H1 (cell line): ENCODE results near the gene CBLN3. TPM values are rescaled to one million over a fixed set of nuclear protein-coding genes. Genes with fewer than 3 reads are reported as not detected.

Source experiments
- CTCF ChIA-PET: fragments of 300-600 bp; sonication (Branson Sonifier 250); formaldehyde crosslinking; loops from one replicate; lab custom pipeline; 2021; ENCODE audit not compliant: partially characterized antibody; lab: Charles Lee
- POLR2A ChIA-PET: fragments of 300-600 bp; sonication (Branson Sonifier 250); formaldehyde crosslinking; loops from one replicate; lab custom pipeline; 2021; ENCODE audit warnings: inconsistent platforms; ENCODE audit not compliant: partially characterized antibody; lab: Charles Lee
- DNase-seq, 2 experiments: peaks; one replicate each; pipeline versions ENCODE4 v3.0.0 to v3.0.0-alpha.2; 2010 to 2022; ENCODE audit warnings: low spot score in 2 of 2, low read depth in 1 of 2, mixed read lengths in 1 of 2
- FAIRE-seq: peaks from 2 replicates; lab custom pipeline; 2011; peaks lifted over from hg19 to GRCh38; lab: Jason Lieb, UNC
- H2AFZ ChIP-seq: 2 replicates; pipeline ENCODE4 v1.8.1; 2012; ENCODE audit warnings: low read length, inconsistent platforms
- H2AK5ac ChIP-seq: 2 replicates; pipeline ENCODE4 v1.6.1; 2013; ENCODE audit warnings: low read depth, low read length
- H2BK120ac ChIP-seq: replicated peaks from 2 replicates; pipeline ENCODE3; 2013; ENCODE audit warnings: low read depth, low read length, inconsistent platforms
- H2BK12ac ChIP-seq: 2 replicates; pipeline ENCODE4 v1.6.1; 2013; ENCODE audit warnings: low read depth, low read length
- H2BK15ac ChIP-seq: 2 replicates; pipeline ENCODE4 v1.6.1; 2013; ENCODE audit warnings: low read length
- H2BK20ac ChIP-seq: 2 replicates; pipeline ENCODE4 v1.6.1; 2013; ENCODE audit warnings: low read length
- H2BK5ac ChIP-seq: 2 replicates; pipeline ENCODE4 v1.6.1; 2013; ENCODE audit warnings: low read depth, low read length
- H3K14ac ChIP-seq: 2 replicates; pipeline ENCODE4 v1.6.1; 2013; ENCODE audit warnings: inconsistent platforms; ENCODE audit not compliant: insufficient read length
- H3K18ac ChIP-seq: 2 replicates; pipeline ENCODE4 v1.6.1; 2013; ENCODE audit warnings: low read length; ENCODE audit errors: extremely low read depth
- H3K23ac ChIP-seq: 2 replicates; pipeline ENCODE4 v1.6.1; 2013; ENCODE audit warnings: inconsistent platforms; ENCODE audit not compliant: insufficient read length
- H3K23me2 ChIP-seq: 2 replicates; pipeline ENCODE4 v1.6.1; 2013; ENCODE audit warnings: low read depth, low read length
- H3K27ac ChIP-seq: 2 replicates; pipeline ENCODE4 v1.6.1; 2011; ENCODE audit warnings: low read depth, low read length, inconsistent platforms
- H3K27me3 ChIP-seq, 4 experiments: replicated peaks in 1 of 4; 1 replicate in 1 of 4; 2 replicates in 3 of 4; pipeline versions ENCODE4 v1.6.1 to v1.8.1; 2011 to 2013; ENCODE audit warnings: low read length in 3 of 4, mild to moderate bottlenecking in 3 of 4, inconsistent platforms in 2 of 4, mixed read lengths in 2 of 4, moderate library complexity in 1 of 4; ENCODE audit not compliant: control insufficient read depth in 3 of 4, insufficient read depth in 3 of 4; ENCODE audit errors: extremely low read depth in 1 of 4
- H3K36me3 ChIP-seq, 4 experiments: 2 replicates each; pipeline versions ENCODE4 v1.6.1 to v1.8.1; 2011 to 2013; ENCODE audit warnings: mild to moderate bottlenecking in 4 of 4, low read length in 3 of 4, moderate library complexity in 2 of 4, control low read depth in 1 of 4, inconsistent platforms in 1 of 4; ENCODE audit not compliant: insufficient read depth in 4 of 4, control insufficient read depth in 2 of 4
- H3K4ac ChIP-seq: replicated peaks from 2 replicates; pipeline ENCODE3; 2013; ENCODE audit warnings: low read length, low read depth, mixed read lengths, inconsistent platforms; ENCODE audit not compliant: insufficient read length
- H3K4me1 ChIP-seq, 4 experiments: replicated peaks in 1 of 4; 1 replicate in 1 of 4; 2 replicates in 3 of 4; pipeline versions ENCODE4 v1.6.1 to v1.8.1; 2011 to 2013; ENCODE audit warnings: low read length in 3 of 4, inconsistent platforms in 2 of 4, mixed read lengths in 1 of 4; ENCODE audit not compliant: insufficient read depth in 4 of 4, control insufficient read depth in 3 of 4
- H3K4me2 ChIP-seq, 2 experiments: 2 replicates each; pipeline versions ENCODE4 v1.6.1 to v1.8.1; 2011 to 2013; ENCODE audit warnings: low read depth in 2 of 2, low read length in 2 of 2, control low read depth in 1 of 2, inconsistent platforms in 1 of 2, mild to moderate bottlenecking in 1 of 2; ENCODE audit not compliant: insufficient read depth in 1 of 2
- H3K4me3 ChIP-seq, 4 experiments: fragments of 200-600, 300-600 bp in 1 of 4; sonication (generic), shearing (Covaris generic), sonication (Bioruptor Twin) in 1 of 4; 2 replicates each; pipeline versions ENCODE4 v1.5.1 to v1.8.1; 2011 to 2016; ENCODE audit warnings: low read length in 4 of 4, low read depth in 3 of 4, control low read depth in 2 of 4, inconsistent platforms in 2 of 4, mild to moderate bottlenecking in 2 of 4, mixed read lengths in 1 of 4, moderate library complexity in 1 of 4; ENCODE audit not compliant: insufficient read depth in 2 of 4; ENCODE audit errors: extremely low read depth in 1 of 4
- H3K56ac ChIP-seq: replicated peaks from 2 replicates; pipeline ENCODE3; 2013; ENCODE audit warnings: low read depth, mild to moderate bottlenecking, mixed read lengths, low read length, inconsistent platforms; ENCODE audit not compliant: insufficient read length
- H3K79me1 ChIP-seq: 2 replicates; pipeline ENCODE4 v1.6.1; 2013; ENCODE audit warnings: low read depth, low read length, control low read depth
- H3K79me2 ChIP-seq, 2 experiments: 2 replicates each; pipeline versions ENCODE4 v1.6.1 to v1.8.1; 2012 to 2013; ENCODE audit warnings: low read length in 2 of 2, mild to moderate bottlenecking in 2 of 2, inconsistent platforms in 1 of 2; ENCODE audit not compliant: insufficient read depth in 2 of 2, control insufficient read depth in 1 of 2
- H3K9ac ChIP-seq, 4 experiments: replicated peaks in 1 of 4; 1 replicate in 1 of 4; 2 replicates in 3 of 4; pipeline versions ENCODE4 v1.6.1 to v1.8.1; 2011 to 2013; ENCODE audit warnings: low read depth in 3 of 4, low read length in 3 of 4, control low read depth in 2 of 4, mild to moderate bottlenecking in 2 of 4, moderate library complexity in 2 of 4, inconsistent platforms in 1 of 4; ENCODE audit errors: extremely low read depth in 1 of 4
- H3K9me3 ChIP-seq, 2 experiments: 2 replicates each; pipeline versions ENCODE4 v1.6.1 to v1.8.1; 2012 to 2013; ENCODE audit warnings: mild to moderate bottlenecking in 2 of 2, moderate library complexity in 2 of 2, control low read depth in 1 of 2, inconsistent platforms in 1 of 2, low read depth in 1 of 2, low read length in 1 of 2, mixed read lengths in 1 of 2; ENCODE audit not compliant: insufficient read depth in 2 of 2
- H4K20me1 ChIP-seq, 2 experiments: replicated peaks in 1 of 2; 2 replicates each; pipeline versions ENCODE3 to v1.8.1; 2011 to 2013; ENCODE audit warnings: inconsistent platforms in 2 of 2, low read length in 2 of 2, mild to moderate bottlenecking in 1 of 2; ENCODE audit not compliant: insufficient read depth in 2 of 2, control insufficient read depth in 1 of 2
- H4K5ac ChIP-seq: 2 replicates; pipeline ENCODE4 v1.6.1; 2013; ENCODE audit warnings: low read length, low read depth, mixed read lengths, inconsistent platforms; ENCODE audit not compliant: insufficient read length
- H4K8ac ChIP-seq: 2 replicates; pipeline ENCODE4 v1.8.0; 2013; ENCODE audit warnings: mild to moderate bottlenecking, moderate library complexity, low read length, inconsistent platforms; ENCODE audit not compliant: insufficient read depth; ENCODE audit errors: extremely low read depth
- H4K91ac ChIP-seq: replicated peaks from 2 replicates; pipeline ENCODE3; 2013; ENCODE audit warnings: low read length, mixed read lengths, inconsistent platforms; ENCODE audit not compliant: insufficient read length
- EZH2 ChIP-seq: fragments of 200-600 bp; sonication (generic); IDR thresholded peaks from 2 replicates; pipeline ENCODE4 v1.7.1; 2012; ENCODE audit warnings: low read depth, mild to moderate bottlenecking, moderate library complexity, low read length, inconsistent platforms; ENCODE audit not compliant: severe bottlenecking
- JUN ChIP-seq: IDR thresholded peaks from 2 replicates; pipeline ENCODE4 v1.6.1; 2011; ENCODE audit warnings: low read depth, mild to moderate bottlenecking, improper control_type of control experiment, low read length
- WGBS, 2 experiments: shearing (Covaris generic) in 1 of 2; methylation state at CpG; one replicate each; pipeline versions ENCODE4 v1.1.6 to v1.1.7; 2013 to 2015; ENCODE audit warnings: low lambda C conversion rate in 2 of 2, mixed read lengths in 2 of 2, inconsistent platforms in 1 of 2, low coverage in 1 of 2, missing lambda C conversion rate in 1 of 2; ENCODE audit not compliant: insufficient replicate concordance in 2 of 2, insufficient coverage in 1 of 2, insufficient read length in 1 of 2; ENCODE audit errors: extremely low coverage in 1 of 2, missing lambda C conversion rate in 1 of 2; 5-methylcytosine and 5-hydroxymethylcytosine counted together
- polyA plus RNA-seq, 7 experiments: library from polyadenylated mRNA; depleted of rRNA in 3 of 7; stranded (reverse) in 5 of 7; unstranded in 2 of 7; fragments of >200 nt in 5 of 7; fragments of 200-250 nt in 2 of 7; gene quantifications; 1 replicate in 5 of 7; 2 replicates in 1 of 7; 4 replicates in 1 of 7; pipeline versions ENCODE4 v1.2.1 to v1.2.3, GENCODE V29; 2011 to 2013; ENCODE audit warnings: missing spikeins in 2 of 7, mixed read lengths in 2 of 7
- total RNA-seq: library from RNA; stranded (reverse); fragmentation: NEBNext Ultra II Directional; extraction: Animal tissue kit (Norgen Biotek cat#: 25700); gene quantifications from 2 replicates; pipeline ENCODE4 v1.2.1, GENCODE V29; 2021

The CBLN3 gene
- total and polyA plus RNA-seq, 2 of the 8 experiments (the other 6 are each of a cell fraction or from before 2014, with no cell fraction given) = 0.54 to 1.00 TPM

DNA sequence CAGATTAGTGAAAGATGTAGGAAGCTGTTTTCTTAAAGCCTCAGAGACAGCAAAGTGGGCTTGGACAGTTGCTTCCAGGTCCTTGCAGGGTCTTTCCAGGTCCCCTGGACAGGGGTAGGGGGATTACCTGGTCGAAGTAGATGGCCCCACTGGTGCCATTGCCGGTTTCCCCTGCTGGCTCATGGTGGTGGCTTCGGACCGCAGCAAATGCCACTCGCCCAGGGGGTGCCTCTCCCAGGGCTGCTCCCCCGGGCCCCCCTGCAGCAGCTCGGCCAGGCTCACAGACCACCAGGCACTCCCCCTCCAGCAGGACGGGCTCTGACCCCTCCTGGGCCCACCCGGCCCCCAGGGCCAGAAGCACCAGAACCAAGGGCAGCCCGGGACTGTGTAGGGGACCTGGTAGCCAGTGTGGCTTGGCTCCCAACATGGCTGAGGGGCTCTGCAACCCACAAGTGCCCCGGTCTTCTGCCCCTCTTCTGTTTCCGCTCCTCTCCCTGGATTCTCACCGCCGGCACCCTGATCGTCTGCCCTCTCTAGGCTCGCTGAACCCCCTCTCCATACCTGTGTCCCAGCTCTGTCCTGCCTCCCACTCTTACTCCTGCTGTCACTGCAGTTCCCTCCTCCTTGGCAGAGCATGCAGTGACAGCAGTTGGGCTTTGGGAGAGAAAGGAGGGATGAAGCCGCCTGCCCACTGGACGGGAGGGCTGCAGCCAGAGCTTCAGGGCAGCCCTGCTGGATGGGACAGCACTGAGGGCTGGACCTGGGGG, 657 bp downstream of the CBLN3 start:
- POLR2A ChIA-PET = interaction anchor here (1.1 to 5.4 kb wide), 10 partner anchors 9 to 95 kb away, joined by 4 to 46 read pairs (median 16); partner anchors contain the start of genes ADCY4, NYNRIN and SDR39U1
- Histone ChIP-seq H2AFZ (no peak overlapping the region), H3K27ac (no peak overlapping the region)

More for the DNA sequence above, 657 bp downstream of the CBLN3 start:
- Histone ChIP-seq H3K79me1 (no peaks in the 10 kb centered on the region), H2BK120ac (no peak overlapping the region), H3K23me2 (peaks cover 5% of the 10 kb centered on the region; the same call in 1 of the 2 replicates)
- CTCF ChIA-PET = interaction anchor here (0.6 to 21.3 kb wide), 9 partner anchors 8 to 396 kb away, joined by 3 to 664 read pairs (median 35); partner anchors contain the start of genes ADCY4, NFATC4 and RIPK3
- TF ChIP-seq EZH2 (peak; percentile 44), JUN (no peak)
- TF ChIP-seq, all 59 proteins: peak for 1
- Histone ChIP-seq H3K4me2 (peak overlapping the region; percentile 85 to 89), H3K23ac (no peak overlapping the region), H2BK20ac (no peak overlapping the region), H3K9ac (no peak overlapping the region), H2BK15ac (peak overlapping the region; percentile 75; the same call in 1 of the 2 replicates), H3K14ac (no peak overlapping the region), H2BK5ac (no peak overlapping the region), H3K4me1 (peaks cover 6 to 21% (median 15%) of the 10 kb centered on the region in 4 experiments), H2BK12ac (no peak overlapping the region; the same call in 1 of the 2 replicates), H3K27me3 (peaks cover 0 to 17% (median 1%) of the 10 kb centered on the region in 4 experiments; a peak in 3 of 7 replicates), H4K91ac (no peak overlapping the region), H4K5ac (no peak overlapping the region), H3K79me2 (no peaks in the 10 kb centered on the region), H3K56ac (no peak overlapping the region), H3K9me3 (no peaks in the 10 kb centered on the region), H4K20me1 (peaks cover 0 to 3% of the 10 kb centered on the region in 2 experiments), H4K8ac (peak overlapping the region; percentile 36), H3K4me3 (peak overlapping the region in 2 of 4 experiments; percentile 75 to 76; a peak in 4 of 8 replicates), H2AK5ac (no peak overlapping the region), H3K36me3 (0 out of 8 replicates have a peak, but pooled peaks cover 0 to 4% (median 0%) of the 10 kb centered on the region in 4 experiments), H3K18ac (peak overlapping the region; percentile 62; the same call in 1 of the 2 replicates), H3K4ac (no peak overlapping the region)
- no peak for DNase-seq
- WGBS, 2 experiments = 87% methylated on average over 13 of the region's 18 CpGs; no CpG with 5 or more reads in 1 of the 2 experiments
- no peak for FAIRE-seq
